Caco-2 (cell line): ENCODE measurements around the gene MTHFD1. TPM values are rescaled to one million over a fixed set of nuclear protein-coding genes. Genes with fewer than 3 reads are reported as not detected.
A peak's percentile ranks its signal among the peaks of the same experiment; 100 is the strongest.

Experiments
- BruUV-seq: library from RNA; stranded (reverse); fragments of 400-500 nt; replicated peaks from 2 replicates; lab custom pipeline; 2021; lab: Mats Ljungman, UMichigan
- CTCF ChIA-PET: fragments of 300-600 bp; sonication (Branson Sonifier 250); formaldehyde crosslinking; loops from one replicate; lab custom pipeline; 2022; ENCODE audit warnings: antibody characterized with exemption; lab: Charles Lee
- POLR2A ChIA-PET: fragments of 300-600 bp; sonication (Branson Sonifier 250); formaldehyde crosslinking; loops from one replicate; lab custom pipeline; 2022; ENCODE audit warnings: antibody characterized with exemption; lab: Charles Lee
- DNase-seq, 2 experiments: peaks; one replicate each; pipeline versions ENCODE4 v3.0.0 to v3.0.0-alpha.2; 2020 to 2022
- H3K27me3 ChIP-seq: replicated peaks from 2 replicates; pipeline ENCODE4 v1.6.0; 2011; ENCODE audit warnings: low read length; ENCODE audit not compliant: control insufficient read depth, insufficient read depth
- H3K36me3 ChIP-seq: 2 replicates; pipeline ENCODE4 v1.5.1; 2011; ENCODE audit warnings: low read length; ENCODE audit not compliant: control insufficient read depth, insufficient read depth
- H3K4me1 ChIP-seq: fragments of 250-450 bp; sonication (Bioruptor Pico); 2 replicates; pipeline ENCODE4 v1.5.1; 2020; ENCODE audit warnings: mild to moderate bottlenecking
- H3K4me3 ChIP-seq: 2 replicates; pipeline ENCODE4 v1.5.1; 2011; ENCODE audit warnings: low read depth, mild to moderate bottlenecking, control low read depth, low read length
- H3K9me3 ChIP-seq: fragments of 250-450 bp; sonication (Bioruptor Pico); 2 replicates; pipeline ENCODE4 v1.5.1; 2020; ENCODE audit warnings: mild to moderate bottlenecking, moderate library complexity
- H3K27ac Mint-ChIP-seq: one replicate; pipeline ENCODE4 v1.8.0; 2022; ENCODE audit warnings: mixed read lengths; ENCODE audit not compliant: unreplicated experiment
- H3K27me3 Mint-ChIP-seq: one replicate; pipeline ENCODE4 v1.8.0; 2022; ENCODE audit warnings: mixed read lengths; ENCODE audit not compliant: insufficient read depth, unreplicated experiment
- H3K36me3 Mint-ChIP-seq: one replicate; pipeline ENCODE4 v1.8.0; 2022; ENCODE audit warnings: mild to moderate bottlenecking, mixed read lengths; ENCODE audit not compliant: insufficient read depth, unreplicated experiment
- H3K4me1 Mint-ChIP-seq: one replicate; pipeline ENCODE4 v1.8.0; 2022; ENCODE audit warnings: low read depth, mixed read lengths; ENCODE audit not compliant: unreplicated experiment
- H3K4me3 Mint-ChIP-seq: one replicate; pipeline ENCODE4 v1.8.0; 2022; ENCODE audit warnings: mild to moderate bottlenecking, moderate library complexity, mixed read lengths; ENCODE audit not compliant: unreplicated experiment
- H3K9me3 Mint-ChIP-seq: one replicate; pipeline ENCODE4 v1.8.0; 2022; ENCODE audit warnings: mixed read lengths; ENCODE audit not compliant: unreplicated experiment
- CTCF ChIP-seq, 2 experiments: fragments of 200-600 bp in 1 of 2; IDR thresholded peaks; 1 replicate in 1 of 2; 2 replicates in 1 of 2; pipeline versions ENCODE4 v1.5.1 to v1.8.0; 2011 to 2022; ENCODE audit warnings: antibody characterized with exemption in 1 of 2, control low read depth in 1 of 2, inconsistent platforms in 1 of 2, low read depth in 1 of 2, low read length in 1 of 2, mild to moderate bottlenecking in 1 of 2, moderate library complexity in 1 of 2; ENCODE audit not compliant: insufficient read depth in 1 of 2, severe bottlenecking in 1 of 2, unreplicated experiment in 1 of 2
- intact Hi-C: fragments of 100-400 bp; cut with micrococcal nuclease; formaldehyde crosslinking; loops from one replicate; pipeline ENCODE4 v1.10.0; 2022; ENCODE audit not compliant: unreplicated experiment
- total RNA-seq: library from RNA; stranded (reverse); gene quantifications from 2 replicates; pipeline ENCODE4 v1.2.3, GENCODE V29; 2022

MTHFD1 gene
- total RNA-seq, 1 experiment from 2014 or later: 180 TPM

GRCh38 chr14:64465191-64465822 lies 77.2 kb downstream of the MTHFD1 start, which contains the start of gene AKAP5:
Gene AKAP5 (plus strand): TSS chr14:64465499. CDS start chr14:64468395, 2,896 bp downstream.
- Histone ChIP-seq H3K4me1 (peaks cover 30% of the 10 kb centered on the region), H3K27me3 (no peaks in the 10 kb centered on the region), H3K9me3 (no peaks in the 10 kb centered on the region), H3K4me3 (peak within 1 kb of the TSS; percentile 97), H3K36me3 (no peaks in the 10 kb centered on the region)
- Mint-ChIP-seq H3K27me3 (no peaks in the 10 kb centered on the region), H3K9me3 (no peaks in the 10 kb centered on the region), H3K4me1 (peaks cover 10% of the 10 kb centered on the region), H3K27ac (peak within 1 kb of the TSS; percentile 93), H3K36me3 (peaks cover 40% of the 10 kb centered on the region), H3K4me3 (peak within 1 kb of the TSS; percentile 96)
- DNase-seq: peak; percentile 83 to 94
- ChIA-PET POLR2A (interaction anchor here (1.0 kb wide), 1 partner anchor 180 kb away, joined by 4 read pairs; no protein-coding TSS in a partner anchor), CTCF (interaction anchor here (0.5 to 1.5 kb wide), 5 partner anchors 35 to 427 kb away, joined by 3 to 6 read pairs (median 3); partner anchors contain the start of gene HSPA2)
- intact Hi-C loops: loop anchor here (1.0 to 5.0 kb wide), 3 partner anchors 27 to 128 kb away; partner anchors contain the start of gene ZBTB25
- no TSS peak for BruUV-seq
- no peak for TF ChIP-seq CTCF (IDR thresholded peaks at IDR 0.05; ENCODE audit: insufficient read depth in 1 of 2, low read depth in 1 of 2, low read length in 1 of 2, severe bottlenecking in 1 of 2, unreplicated experiment in 1 of 2)

GRCh38 chr14:64465831-64466554 lies 77.8 kb downstream of the MTHFD1 start:
- Mint-ChIP-seq H3K27me3 (no peaks in the 10 kb centered on the region), H3K36me3 (peaks cover 34% of the 10 kb centered on the region), H3K9me3 (no peaks in the 10 kb centered on the region), H3K4me1 (peaks cover 10% of the 10 kb centered on the region), H3K27ac (peak overlapping the region; percentile 93), H3K4me3 (peak overlapping the region; percentile 96)
- Histone ChIP-seq H3K9me3 (no peaks in the 10 kb centered on the region), H3K4me3 (peak overlapping the region; percentile 97), H3K4me1 (peaks cover 30% of the 10 kb centered on the region), H3K27me3 (no peaks in the 10 kb centered on the region), H3K36me3 (no peaks in the 10 kb centered on the region)
- peak; percentile 58 to 60 for DNase-seq
- BruUV-seq: TSS peak; percentile 45
- ChIA-PET POLR2A (interaction anchor here (0.5 to 1.0 kb wide), 2 partner anchors 78 to 180 kb away, joined by 3 to 4 read pairs; no protein-coding TSS in a partner anchor), CTCF (interaction anchor here (0.5 to 1.5 kb wide), 5 partner anchors 35 to 122 kb away, joined by 3 to 6 read pairs (median 3); partner anchors contain the start of gene HSPA2)
- intact Hi-C loops: loop anchor here (1.0 to 5.0 kb wide), 3 partner anchors 27 to 129 kb away; partner anchors contain the start of gene ZBTB25
- TF ChIP-seq CTCF (IDR thresholded peaks at IDR 0.05; ENCODE audit: insufficient read depth in 1 of 2, low read depth in 1 of 2, low read length in 1 of 2, severe bottlenecking in 1 of 2, unreplicated experiment in 1 of 2): peak in 1 of 2 experiments; percentile 13

DNA sequence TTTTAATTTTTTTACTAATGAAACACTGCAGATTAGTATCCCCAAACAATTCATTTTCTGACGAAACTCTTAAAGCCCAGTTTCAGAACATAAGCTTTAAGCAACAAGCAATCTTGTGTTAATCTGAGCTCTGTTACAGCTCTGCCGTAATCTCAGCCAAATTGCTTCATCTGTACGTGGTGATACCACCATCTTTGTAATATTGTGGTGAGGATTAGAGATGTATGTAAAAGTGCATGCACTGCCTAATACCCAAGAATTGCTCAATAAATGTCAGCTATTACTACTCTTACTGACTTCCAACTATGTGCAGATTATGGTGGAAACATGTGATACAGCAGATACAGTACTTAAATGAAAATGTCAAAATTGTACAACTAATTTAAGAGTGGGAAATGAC lies 78.9 kb downstream of the MTHFD1 start:
- no peak for DNase-seq
- TF ChIP-seq CTCF (IDR thresholded peaks at IDR 0.05; ENCODE audit: insufficient read depth in 1 of 2, low read depth in 1 of 2, low read length in 1 of 2, severe bottlenecking in 1 of 2, unreplicated experiment in 1 of 2): no peak
- Mint-ChIP-seq H3K9me3 (no peaks in the 10 kb centered on the region), H3K36me3 (peaks cover 25% of the 10 kb centered on the region), H3K27ac (no peak overlapping the region), H3K4me3 (peak overlapping the region; percentile 27), H3K27me3 (no peaks in the 10 kb centered on the region), H3K4me1 (peaks cover 10% of the 10 kb centered on the region)
- Histone ChIP-seq H3K9me3 (no peaks in the 10 kb centered on the region), H3K36me3 (no peaks in the 10 kb centered on the region), H3K4me3 (no peak overlapping the region), H3K4me1 (peaks cover 30% of the 10 kb centered on the region), H3K27me3 (no peaks in the 10 kb centered on the region)
- POLR2A ChIA-PET: no interaction called here
- BruUV-seq: no TSS peak
- intact Hi-C loops: loop anchor here (5.0 kb wide), 1 partner anchor 130 kb away; no protein-coding TSS in a partner anchor
- CTCF ChIA-PET: interaction anchor here (0.6 to 1.5 kb wide), 2 partner anchors 12 to 16 kb away, joined by 3 to 4 read pairs; no protein-coding TSS in a partner anchor
